Fibroblast of pulmonary artery (primary cell): Measurements from ENCODE around the gene ZNF287.

Source experiments
- DNase-seq: peaks from one replicate; pipeline ENCODE4 v3.0.0-alpha.2; 2010; ENCODE audit warnings: low read depth
- H3K4me3 ChIP-seq: replicated peaks from 2 replicates; pipeline ENCODE4 v1.5.1; 2011; ENCODE audit warnings: low read depth, mild to moderate bottlenecking, control low read depth, low read length, moderate library complexity
- CTCF ChIP-seq: IDR thresholded peaks from 2 replicates; pipeline ENCODE4 v1.5.1; 2011; ENCODE audit warnings: mild to moderate bottlenecking, control low read depth, low read length, inconsistent platforms; ENCODE audit errors: missing control alignments

ZNF287 gene

GRCh38 chr17:16584273-16584995 lies 15.4 kb upstream of the ZNF287 start:
- peak; percentile 83 for TF ChIP-seq CTCF
- DNase-seq: peak; percentile 90
- peak overlapping the region; percentile 50 for H3K4me3 ChIP-seq

GRCh38 chr17:16583781-16584180 lies 14.8 kb upstream of the ZNF287 start:
- H3K4me3 ChIP-seq: no peak overlapping the region

GRCh38 chr17:16573466-16573865 lies 4.5 kb upstream of the ZNF287 start:
- H3K4me3 ChIP-seq: no peak overlapping the region
- no peak for DNase-seq
- no peak for TF ChIP-seq CTCF

More at GRCh38 chr17:16583781-16584180, 14.8 kb upstream of the ZNF287 start:
- TF ChIP-seq CTCF: no peak
- DNase-seq: no peak

- no peak overlapping the region for H3K4me3 ChIP-seq
- DNase-seq: no peak
- TF ChIP-seq CTCF: no peak
These were observed 331 bp upstream of the ZNF287 start for GRCh38 chr17:16569358-16569712.

- no peak for TF ChIP-seq CTCF
- no peak overlapping the region for H3K4me3 ChIP-seq
- DNase-seq: no peak
These were observed 16.4 kb downstream of the ZNF287 start for GRCh38 chr17:16552637-16553045.

GRCh38 chr17:16551878-16552636 lies 16.9 kb downstream of the ZNF287 start:
- TF ChIP-seq CTCF: no peak
- no peak overlapping the region for H3K4me3 ChIP-seq
- no peak for DNase-seq

GRCh38 chr17:16537130-16537458 lies 31.9 kb downstream of the ZNF287 start:
- no peak overlapping the region for H3K4me3 ChIP-seq
- no peak for TF ChIP-seq CTCF
- DNase-seq: no peak
